ENCODE measurements around the gene C19orf38.
A peak's percentile ranks its signal among the peaks of the same experiment; 100 is the strongest.
"Not testable (repeated sequence)": the region's sequence is repeated elsewhere in the genome, so short reads cannot be mapped to it uniquely, and the experiment has no call there.

The C19orf38 gene

GRCh38 chr19:10823690-10824089 lies 24.5 kb upstream of the C19orf38 start:
- DNase-seq, result no peak

GRCh38 chr19:10826231-10826630 lies 22.0 kb upstream of the C19orf38 start:
- DNase-seq, result no peak

GRCh38 chr19:10826846-10827245 lies 21.4 kb upstream of the C19orf38 start:
- no peak for DNase-seq

DNA sequence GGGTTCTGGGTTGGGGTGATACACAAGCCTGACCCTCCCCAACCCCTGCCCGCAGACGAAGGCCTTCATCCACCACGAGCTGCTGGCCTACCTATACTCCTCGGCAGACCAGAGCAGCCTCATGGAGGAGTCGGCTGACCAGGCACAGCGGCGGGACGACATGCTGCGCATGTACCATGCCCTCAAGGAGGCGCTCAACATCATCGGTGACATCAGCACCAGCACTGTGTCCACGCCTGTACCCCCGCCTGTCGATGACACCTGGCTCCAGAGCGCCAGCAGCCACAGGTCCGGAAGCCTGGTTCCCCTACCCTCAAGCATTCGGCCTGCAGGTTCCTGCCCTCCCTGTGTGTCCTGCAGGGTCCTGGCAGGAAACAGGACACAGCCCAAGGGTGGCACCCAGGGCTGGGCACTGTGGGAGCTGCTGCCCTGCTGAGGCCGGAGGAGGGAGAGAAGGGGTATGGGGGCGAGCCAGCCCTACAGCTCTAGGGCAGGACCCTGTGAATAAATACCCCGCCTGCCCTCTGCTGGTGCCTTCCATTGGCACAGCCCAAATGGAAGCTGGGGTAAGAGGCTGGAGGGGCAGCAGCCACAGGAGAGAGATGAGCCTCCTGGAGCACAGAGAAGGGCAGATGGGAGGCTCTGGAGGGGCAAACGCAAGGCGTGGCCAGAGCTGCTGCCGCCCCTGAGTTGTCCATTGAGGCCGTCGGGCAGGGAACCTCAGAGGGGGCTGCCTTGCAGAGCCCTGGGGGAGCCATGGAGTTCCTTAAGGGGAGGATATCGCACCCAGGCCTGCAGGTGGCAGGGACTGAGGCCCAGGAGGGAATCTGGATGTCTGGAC lies 19.0 kb upstream of the C19orf38 start:
- no peak for DNase-seq

- no peak for DNase-seq
These were observed 18.2 kb upstream of the C19orf38 start for GRCh38 chr19:10829967-10830366.

DNA sequence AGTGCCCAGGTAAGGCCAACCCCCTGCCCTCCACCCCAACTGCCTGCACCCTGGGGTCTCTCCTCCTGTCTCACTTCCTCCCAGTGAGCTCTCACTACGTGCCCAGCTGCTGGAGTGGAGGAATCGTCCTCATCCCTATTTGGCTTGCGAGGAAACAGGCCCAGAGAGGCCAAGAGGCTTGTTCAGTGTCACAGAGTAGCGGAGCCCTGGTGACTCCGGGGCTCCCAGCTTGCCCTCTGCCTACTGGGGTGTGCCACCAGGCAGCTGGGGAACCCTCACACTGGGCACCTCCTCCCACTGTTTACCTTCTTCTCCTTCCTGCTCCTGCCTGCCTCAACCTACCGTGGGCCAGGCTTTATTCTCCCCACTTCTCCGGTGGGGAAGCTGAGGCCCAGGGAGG lies 17.8 kb upstream of the C19orf38 start:
- no peak for DNase-seq

DNA sequence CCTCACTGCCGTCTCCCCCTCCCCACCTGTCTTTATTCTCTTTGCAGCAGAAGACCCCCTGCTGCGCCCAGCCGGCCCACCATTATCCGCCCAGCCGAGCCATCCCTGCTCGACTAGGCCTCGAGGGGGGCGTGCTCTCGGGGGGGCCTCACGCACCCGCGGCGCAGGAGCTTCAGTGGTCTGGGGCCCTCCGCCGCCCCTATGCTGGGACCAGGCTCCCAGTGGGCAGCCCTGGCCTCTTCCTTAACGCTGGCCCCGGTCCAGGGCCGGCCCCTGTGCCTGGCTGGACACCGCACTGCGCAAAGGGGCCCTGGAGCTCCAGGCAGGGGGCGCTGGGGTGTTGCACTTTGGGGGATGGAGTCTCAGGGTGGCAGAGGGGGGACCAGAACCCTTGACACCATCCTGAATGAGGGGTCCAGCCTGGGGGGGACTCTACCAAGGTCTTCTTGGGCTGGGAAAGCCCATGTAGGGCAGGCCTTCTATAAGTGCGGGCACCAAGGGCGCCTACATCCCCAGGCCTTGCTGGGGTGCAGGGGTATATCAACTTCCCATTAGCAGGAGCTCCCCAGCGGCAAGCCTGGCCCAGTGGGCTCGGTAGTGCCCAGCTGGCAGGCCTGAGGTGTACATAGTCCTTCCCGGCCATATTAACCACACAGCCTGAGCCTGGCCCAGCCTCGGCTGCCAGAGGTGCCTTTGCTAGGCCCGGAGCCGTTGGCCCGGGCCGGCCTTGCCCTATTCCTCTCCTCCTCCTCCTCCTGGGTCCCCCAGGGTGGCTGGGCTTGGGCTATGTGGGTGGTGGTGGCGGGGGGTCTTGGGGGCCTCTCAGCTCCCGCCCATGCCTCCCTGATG lies 17.1 kb upstream of the C19orf38 start:
- no peak for DNase-seq

DNA sequence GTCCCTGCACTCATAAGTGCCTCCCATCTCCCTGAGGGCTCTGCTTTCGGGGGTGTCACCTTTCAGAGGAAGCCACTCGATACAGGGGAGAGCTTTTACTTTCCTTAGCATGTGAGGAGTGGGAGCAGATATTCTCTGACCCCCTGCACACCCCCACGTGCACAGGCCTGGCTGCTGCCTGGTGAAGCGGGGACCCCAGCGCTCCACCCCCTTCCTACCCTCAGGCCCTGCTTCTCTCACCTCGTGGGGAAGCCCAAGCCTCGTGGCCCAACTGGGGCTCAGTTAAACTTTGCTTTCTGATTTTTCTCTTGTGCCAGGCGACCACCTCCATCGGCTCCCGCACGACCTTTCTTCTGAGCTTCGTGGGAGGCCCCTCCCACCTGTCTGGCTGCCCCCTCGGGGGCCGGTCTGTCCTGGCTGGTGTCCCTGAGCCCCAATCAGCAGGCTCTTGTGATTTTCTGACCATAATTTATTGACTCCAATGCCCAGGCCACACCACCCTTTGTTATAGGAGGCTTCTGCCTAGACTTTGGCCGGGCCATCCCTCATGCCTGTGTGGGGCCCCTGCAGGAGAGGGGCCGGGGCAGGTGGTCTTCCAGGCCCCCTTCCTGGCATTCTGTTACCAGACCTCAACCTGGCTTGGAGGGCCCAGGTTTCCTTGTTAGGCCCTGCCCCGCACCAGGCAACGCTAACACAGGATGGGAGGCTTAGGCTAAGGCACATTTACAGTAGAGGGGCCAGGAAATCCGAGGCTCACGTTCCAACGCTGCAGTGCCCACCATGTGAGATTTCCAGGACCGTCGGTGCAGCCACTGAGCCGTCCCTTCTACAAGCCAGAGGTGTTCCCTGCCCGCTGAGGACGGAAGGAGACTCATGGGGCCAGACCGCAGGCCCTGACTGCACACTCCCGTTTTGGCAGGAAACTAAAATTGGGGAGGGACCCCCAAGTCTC lies 16.0 kb upstream of the C19orf38 start:
- DNase-seq, result no peak

DNA sequence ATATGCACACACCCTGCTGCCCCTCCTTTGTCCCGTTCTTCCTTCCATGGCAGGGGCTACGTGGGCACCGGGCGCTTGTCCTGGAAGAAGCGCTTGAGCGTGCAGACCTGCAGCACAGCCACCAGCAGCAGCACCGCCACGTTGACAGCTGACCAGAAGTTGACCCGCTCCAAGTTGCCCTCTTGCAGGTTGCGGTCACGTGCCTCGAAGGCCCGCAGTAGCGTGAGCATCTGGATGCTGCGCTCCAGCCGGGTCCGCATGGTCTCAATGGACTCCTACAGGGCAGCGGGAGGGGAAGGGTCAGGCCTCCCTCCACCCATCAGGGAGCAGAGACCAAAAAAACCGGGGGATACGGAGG lies 15.3 kb upstream of the C19orf38 start:
- DNase-seq, result no peak

- no peak for DNase-seq
These were observed 13.0 kb upstream of the C19orf38 start for GRCh38 chr19:10835089-10835753.

DNA sequence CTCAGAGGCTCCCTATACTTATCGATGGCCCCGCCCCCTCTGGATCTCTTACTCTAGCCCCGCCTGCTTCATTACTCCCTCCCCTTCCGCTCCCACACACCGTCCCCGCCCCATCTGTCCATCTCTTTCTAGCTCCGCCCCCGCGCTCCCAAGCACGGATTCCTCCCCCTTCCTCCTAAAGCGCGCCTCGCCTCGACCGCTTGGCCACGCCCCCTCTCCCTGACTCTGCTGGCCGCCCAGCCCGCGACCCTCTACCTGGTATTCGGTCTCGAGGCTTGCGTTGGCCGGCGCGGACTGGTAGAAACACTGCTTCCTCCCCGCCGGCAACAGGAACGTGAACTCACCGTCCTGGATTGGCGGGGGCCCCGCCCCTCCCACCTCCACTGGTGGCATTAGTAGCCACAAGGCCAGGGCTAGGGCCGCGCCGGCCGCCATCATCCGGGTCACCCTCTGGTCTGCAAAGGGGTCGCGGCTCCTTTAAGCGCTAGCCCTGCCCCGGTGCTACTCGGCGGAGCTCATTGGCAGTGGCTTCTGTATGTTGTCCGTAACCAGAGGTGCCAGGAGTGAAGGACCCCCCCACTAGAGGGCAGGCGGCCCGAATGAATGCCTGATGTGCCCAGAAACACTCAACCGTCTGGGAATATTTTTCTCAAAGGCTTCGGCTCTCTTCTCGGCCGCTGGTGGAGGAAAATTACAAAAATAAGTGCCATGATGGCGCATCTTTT lies 12.3 kb upstream of the C19orf38 start, which contains the start of gene TMED1:
Gene TMED1 (minus strand): TSS at position 459 of the 725 bp plus-strand sequence. CDS start 21 bp downstream, at position 438.
- DNase-seq, result peak; percentile 94

DNA sequence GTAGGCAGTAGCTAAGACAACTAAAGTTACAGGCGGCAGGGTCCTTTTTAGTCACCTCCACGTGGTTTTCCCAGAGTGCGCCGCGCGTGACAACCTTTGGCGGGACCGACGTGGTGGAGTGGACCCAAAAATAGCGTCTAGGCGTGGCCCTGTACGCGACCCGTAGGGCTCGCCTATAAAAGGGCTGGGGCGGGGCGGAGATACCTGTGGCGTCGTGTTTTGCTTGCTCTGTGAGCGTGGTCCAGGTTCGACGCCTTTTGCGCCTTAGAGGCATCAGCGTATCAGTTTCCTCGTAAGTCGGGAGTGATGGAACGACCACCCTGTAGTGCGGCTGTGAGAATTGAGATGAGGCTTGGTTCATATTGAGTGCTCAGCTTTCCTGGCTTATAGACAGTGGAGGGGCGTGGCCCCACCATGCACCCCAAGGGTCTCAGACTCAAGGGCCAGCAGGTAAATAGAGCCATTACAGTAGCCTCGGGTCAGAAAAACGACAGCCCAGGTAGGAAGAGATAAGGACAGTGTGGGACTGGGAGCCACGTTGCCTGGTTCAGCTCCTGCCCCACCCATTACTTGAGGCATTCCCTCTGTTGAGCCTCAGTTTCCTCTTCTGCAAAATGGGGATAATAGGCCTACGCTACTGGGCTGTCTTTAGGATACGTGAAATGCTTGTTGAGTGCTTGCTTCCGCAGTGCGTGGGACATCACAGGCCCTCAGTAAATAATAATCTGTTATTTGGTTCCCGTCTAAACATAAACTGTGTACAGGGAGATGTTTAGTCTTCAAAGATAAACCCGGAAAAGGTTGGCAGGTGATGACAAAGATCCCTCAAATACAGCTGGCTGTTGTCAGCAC lies 11.5 kb upstream of the C19orf38 start:
- peak; percentile 75 for DNase-seq

GRCh38 chr19:10837649-10838048 lies 10.6 kb upstream of the C19orf38 start:
- DNase-seq, result not testable (repeated sequence)

- no peak for DNase-seq
These were observed 9.8 kb upstream of the C19orf38 start for GRCh38 chr19:10838377-10838776.

DNA sequence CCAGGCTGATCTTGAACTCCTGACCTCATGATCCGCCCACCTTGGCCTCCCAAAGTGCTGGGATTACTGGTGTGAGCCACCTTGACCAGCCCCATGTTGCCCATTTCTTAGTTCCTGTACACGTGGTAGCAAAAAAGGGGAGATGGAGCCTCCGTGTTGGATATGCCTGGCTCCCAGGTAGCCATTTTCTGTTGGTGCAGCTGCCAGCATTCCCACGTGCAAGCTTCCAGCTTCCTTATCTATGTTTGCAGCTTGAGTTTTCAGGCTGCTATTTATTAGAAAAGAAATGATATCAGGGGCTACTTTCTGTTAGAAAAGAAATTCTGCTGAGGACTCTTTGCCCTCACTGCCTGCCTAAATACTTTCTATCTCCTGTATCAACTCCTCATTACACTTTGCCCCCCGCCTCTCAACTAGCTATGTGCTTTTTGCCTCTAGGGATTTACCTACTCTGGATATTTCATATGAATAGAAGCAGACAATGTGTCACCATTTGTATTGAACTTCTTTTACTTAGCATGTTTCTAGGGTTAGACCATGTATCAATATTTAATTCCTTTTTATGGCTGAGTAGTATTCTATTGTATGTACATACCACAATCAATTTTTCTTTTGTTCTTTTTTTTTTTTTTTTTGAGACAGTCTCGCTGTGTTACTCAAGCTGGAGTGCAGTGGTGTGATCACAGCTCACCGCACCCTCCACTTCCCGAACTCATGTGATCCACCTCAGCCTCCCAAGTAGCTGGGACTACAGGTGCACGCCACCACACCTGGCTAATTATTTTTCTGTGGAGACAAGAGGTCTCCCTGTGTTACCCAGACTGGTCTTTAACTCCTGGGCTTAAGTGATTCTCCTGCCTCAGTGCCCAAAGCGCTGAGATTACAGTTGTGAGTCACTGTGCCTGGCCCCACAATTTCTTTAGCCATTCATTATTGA lies 8.8 kb upstream of the C19orf38 start:
- DNase-seq, result no peak

- no peak for DNase-seq
These were observed 5.4 kb upstream of the C19orf38 start for GRCh38 chr19:10842788-10843187.

DNA sequence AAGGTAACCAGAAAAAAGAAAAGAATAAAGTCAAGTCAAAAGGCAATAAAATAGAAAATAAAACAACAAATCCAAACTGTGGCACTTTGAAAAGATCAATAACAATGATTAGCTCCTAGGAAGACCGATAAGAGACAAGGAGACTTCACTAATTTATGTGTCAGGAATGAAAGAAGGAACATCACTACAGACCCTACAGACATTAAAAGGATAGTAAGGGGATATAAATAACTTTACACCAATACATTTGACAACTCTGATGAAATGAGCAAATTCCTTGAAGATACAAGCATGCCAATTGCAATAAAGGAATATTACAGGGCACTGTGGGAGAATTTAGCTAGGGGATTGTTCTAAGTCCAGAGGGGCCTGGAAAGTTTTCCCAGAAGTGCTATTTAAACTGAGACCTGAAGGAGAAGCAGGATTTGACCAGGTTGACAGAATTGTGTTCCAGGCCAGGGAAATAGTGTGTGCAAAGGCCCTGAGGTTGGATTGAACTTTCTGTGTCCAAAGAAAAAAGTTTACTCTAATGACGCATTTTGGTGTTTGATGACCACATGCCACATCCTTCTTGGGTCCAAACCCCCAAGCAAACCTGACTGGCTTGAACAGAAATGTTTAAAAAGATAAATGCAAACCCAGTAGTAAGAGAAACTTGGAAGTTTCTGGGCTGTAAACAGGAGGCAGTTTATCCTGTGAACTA lies 1.6 kb upstream of the C19orf38 start:
- no peak for DNase-seq

DNA sequence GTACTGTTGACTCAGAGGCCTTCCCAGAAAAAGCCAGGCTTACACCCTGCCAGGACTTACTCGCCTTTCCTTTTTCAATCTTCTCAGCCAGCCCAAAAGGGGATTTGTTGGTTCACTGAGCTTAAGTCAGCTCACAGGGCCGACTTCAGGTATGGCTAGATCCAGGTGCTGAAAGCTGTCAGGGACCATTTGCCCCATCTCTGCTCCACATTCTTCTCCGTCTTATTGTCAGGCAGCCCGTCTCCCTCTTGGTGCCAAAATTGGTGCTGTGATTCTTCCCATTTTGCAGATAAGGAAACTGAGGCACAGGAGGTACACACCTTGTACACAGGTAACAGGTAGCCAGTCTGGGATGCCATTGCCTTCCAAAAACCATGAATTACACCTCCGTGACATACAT lies 2.4 kb downstream of the C19orf38 start:
- DNase-seq, result no peak

Measured in stimulated activated CD4-positive, alpha-beta T cell treated with anti-CD3 and anti-CD28 coated beads, Interleukin-12 subunit alpha, Interleukin-12 subunit beta, amount 100 ng/mL, for 4 hours (primary cell).